Tibial nerve (tissue), 4 donors: Measurements from ENCODE around the gene POLR1E. TPM values are rescaled to one million over a fixed set of nuclear protein-coding genes. Genes with fewer than 3 reads are reported as not detected.

Experiments
- DNase-seq, 2 donors: peaks; one replicate each; pipeline ENCODE4 v3.0.0-alpha.2; 2019; ENCODE audit warnings: low spot score in 2 of 2
- H3K27ac ChIP-seq, 4 donors: fragments of 200-600 bp; sonication (generic) in 3 of 4; one replicate each; pipeline ENCODE4 v1.5.1; 2017 to 2019; ENCODE audit warnings: mild to moderate bottlenecking in 1 of 4
- H3K27me3 ChIP-seq, 2 donors: fragments of 200-600 bp; sonication (generic) in 1 of 2; one replicate each; pipeline versions ENCODE4 v1.5.1 to v1.6.0; 2017 to 2019
- H3K36me3 ChIP-seq, 3 donors: fragments of 200-600 bp; sonication (generic); one replicate each; pipeline ENCODE4 v1.5.1; 2018 to 2019
- H3K4me1 ChIP-seq, 4 donors: fragments of 200-600 bp; sonication (generic) in 3 of 4; one replicate each; pipeline ENCODE4 v1.5.1; 2017 to 2019
- H3K4me3 ChIP-seq, 4 donors: fragments of 200-600 bp; sonication (generic) in 3 of 4; one replicate each; pipeline ENCODE4 v1.5.1; 2017 to 2019; ENCODE audit warnings: mild to moderate bottlenecking in 1 of 4, moderate library complexity in 1 of 4
- H3K9me3 ChIP-seq, 4 donors: fragments of 200-600 bp; sonication (generic) in 3 of 4; one replicate each; pipeline ENCODE4 v1.5.1; 2017 to 2019
- CTCF ChIP-seq, 5 experiments: fragments of 200-600 bp in 3 of 5; fragments of 450-650 bp in 2 of 5; sonication (generic) in 3 of 5; IDR thresholded peaks; one replicate each; pipeline ENCODE4 v1.5.1; 2016 to 2019; ENCODE audit warnings: antibody characterized with exemption in 5 of 5, mild to moderate bottlenecking in 3 of 5, moderate library complexity in 2 of 5
- EP300 ChIP-seq, 2 donors: sonication (generic); formaldehyde crosslinking; IDR thresholded peaks; one replicate each; pipeline ENCODE4 v1.6.1; 2017; ENCODE audit warnings: antibody characterized with exemption in 2 of 2, mild to moderate bottlenecking in 1 of 2
- POLR2A ChIP-seq, 2 donors: fragments of 450-650 bp; IDR thresholded peaks; one replicate each; pipeline ENCODE4 v1.6.1; 2017; ENCODE audit warnings: antibody characterized with exemption in 2 of 2, mild to moderate bottlenecking in 2 of 2, moderate library complexity in 2 of 2
- WGBS, 2 donors: methylation state at CpG; one replicate each; pipeline ENCODE4 v1.1.5; 2018; 5-methylcytosine and 5-hydroxymethylcytosine counted together
- total RNA-seq, 4 donors: library from RNA; depleted of rRNA; stranded (reverse); fragments of >200 nt; gene quantifications; one replicate each; pipeline ENCODE4 v1.1.0, GENCODE V29; 2016

The POLR1E gene
- total RNA-seq, 4 donors from 2014 or later: 14.1 to 22.1 (median 16.4) TPM

GRCh38 chr9:37523916-37524315 lies 38.2 kb downstream of the POLR1E start:
- H3K4me3 ChIP-seq: no peak overlapping the region
- DNase-seq: no peak
- peaks cover 0 to 7% (median 2%) of the 10 kb centered on the region in 4 donors for H3K4me1 ChIP-seq
- no peak overlapping the region for H3K27ac ChIP-seq
- WGBS, 2 donors: 86 to 93% methylated on average over 6 of the region's 6 CpGs
- H3K36me3 ChIP-seq: peaks cover 0 to 92% (median 7%) of the 10 kb centered on the region in 3 donors
- no peaks in the 10 kb centered on the region for H3K9me3 ChIP-seq
- TF ChIP-seq POLR2A (IDR thresholded peaks at IDR 0.05) (no peak), EP300 (IDR thresholded peaks at IDR 0.05) (no peak), CTCF (IDR thresholded peaks at IDR 0.05) (no peak)
- H3K27me3 ChIP-seq: no peaks in the 10 kb centered on the region

GRCh38 chr9:37528652-37529471 lies 43.1 kb downstream of the POLR1E start:
- Histone ChIP-seq H3K27ac (peak overlapping the region in 3 of 4 donors; percentile 24 to 58 (median 36)), H3K4me1 (peaks cover 0 to 13% (median 2%) of the 10 kb centered on the region in 4 donors), H3K9me3 (no peaks in the 10 kb centered on the region), H3K4me3 (no peak overlapping the region), H3K27me3 (no peaks in the 10 kb centered on the region), H3K36me3 (peaks cover 0 to 72% (median 7%) of the 10 kb centered on the region in 3 donors)
- DNase-seq: no peak
- 42 to 57% methylated on average over 18 of the region's 18 CpGs for WGBS, 2 donors
- TF ChIP-seq CTCF (IDR thresholded peaks at IDR 0.05) (no peak), POLR2A (IDR thresholded peaks at IDR 0.05) (no peak), EP300 (IDR thresholded peaks at IDR 0.05) (no peak)

GRCh38 chr9:37531699-37532098 lies 46.0 kb downstream of the POLR1E start:
- Histone ChIP-seq H3K4me1 (peaks cover 0 to 13% (median 2%) of the 10 kb centered on the region in 4 donors), H3K9me3 (no peaks in the 10 kb centered on the region), H3K27ac (peak overlapping the region in 1 of 4 donors; percentile 67), H3K27me3 (no peaks in the 10 kb centered on the region), H3K4me3 (no peak overlapping the region), H3K36me3 (peaks cover 0 to 69% (median 0%) of the 10 kb centered on the region in 3 donors)
- 92 to 94% methylated on average over 13 of the region's 13 CpGs for WGBS, 2 donors
- no peak for TF ChIP-seq CTCF (IDR thresholded peaks at IDR 0.05)
- TF ChIP-seq POLR2A (IDR thresholded peaks at IDR 0.05): no peak
- TF ChIP-seq EP300 (IDR thresholded peaks at IDR 0.05): no peak
- DNase-seq: no peak

GRCh38 chr9:37534412-37534811 lies 48.7 kb downstream of the POLR1E start:
- no peak for DNase-seq
- Histone ChIP-seq H3K27me3 (no peaks in the 10 kb centered on the region), H3K4me3 (no peak overlapping the region), H3K36me3 (peaks cover 0 to 75% (median 0%) of the 10 kb centered on the region in 3 donors), H3K9me3 (no peaks in the 10 kb centered on the region), H3K27ac (no peak overlapping the region), H3K4me1 (peaks cover 0 to 1% (median 0%) of the 10 kb centered on the region in 4 donors)
- 83 to 88% methylated on average over 7 of the region's 7 CpGs for WGBS, 2 donors
- TF ChIP-seq POLR2A (IDR thresholded peaks at IDR 0.05): no peak
- no peak for TF ChIP-seq CTCF (IDR thresholded peaks at IDR 0.05)
- no peak for TF ChIP-seq EP300 (IDR thresholded peaks at IDR 0.05)

GRCh38 chr9:37534901-37535300 lies 49.2 kb downstream of the POLR1E start:
- H3K36me3 ChIP-seq: peaks cover 0 to 75% (median 0%) of the 10 kb centered on the region in 3 donors

More at GRCh38 chr9:37534901-37535300, 49.2 kb downstream of the POLR1E start:
- 77 to 79% methylated on average over 10 of the region's 10 CpGs for WGBS, 2 donors
- TF ChIP-seq EP300 (IDR thresholded peaks at IDR 0.05) (no peak), POLR2A (IDR thresholded peaks at IDR 0.05) (no peak), CTCF (IDR thresholded peaks at IDR 0.05) (no peak)
- Histone ChIP-seq H3K9me3 (no peaks in the 10 kb centered on the region), H3K27me3 (no peaks in the 10 kb centered on the region), H3K4me1 (no peaks in the 10 kb centered on the region), H3K27ac (no peak overlapping the region), H3K4me3 (no peak overlapping the region)
- no peak for DNase-seq
